Transverse colon (tissue), 3 donors: ENCODE measurements around the gene BCKDK.
"Not testable (repeated sequence)": the region's sequence is repeated elsewhere in the genome, so short reads cannot be mapped to it uniquely, and the experiment has no call there.

Source experiments
- EP300 ChIP-seq: sonication (generic); formaldehyde crosslinking; IDR thresholded peaks from one replicate; pipeline ENCODE4 v1.6.1; 2017; ENCODE audit warnings: antibody characterized with exemption, low read depth
- POLR2A ChIP-seq: fragments of 450-650 bp; IDR thresholded peaks from one replicate; pipeline ENCODE4 v1.6.1; 2016; ENCODE audit warnings: antibody characterized with exemption, mild to moderate bottlenecking, moderate library complexity
- TF ChIP-seq, protein P1 (sequence below), 5 experiments: fragments of 200-600 bp in 3 of 5; fragments of 450-650 bp in 2 of 5; sonication (generic) in 3 of 5; IDR thresholded peaks; 1 replicate in 2 of 5; 2 replicates in 3 of 5; pipeline ENCODE4 v1.5.1; 2016 to 2017; ENCODE audit warnings: antibody characterized with exemption in 5 of 5, inconsistent platforms in 3 of 5, mild to moderate bottlenecking in 2 of 5, moderate library complexity in 1 of 5

DNA sequence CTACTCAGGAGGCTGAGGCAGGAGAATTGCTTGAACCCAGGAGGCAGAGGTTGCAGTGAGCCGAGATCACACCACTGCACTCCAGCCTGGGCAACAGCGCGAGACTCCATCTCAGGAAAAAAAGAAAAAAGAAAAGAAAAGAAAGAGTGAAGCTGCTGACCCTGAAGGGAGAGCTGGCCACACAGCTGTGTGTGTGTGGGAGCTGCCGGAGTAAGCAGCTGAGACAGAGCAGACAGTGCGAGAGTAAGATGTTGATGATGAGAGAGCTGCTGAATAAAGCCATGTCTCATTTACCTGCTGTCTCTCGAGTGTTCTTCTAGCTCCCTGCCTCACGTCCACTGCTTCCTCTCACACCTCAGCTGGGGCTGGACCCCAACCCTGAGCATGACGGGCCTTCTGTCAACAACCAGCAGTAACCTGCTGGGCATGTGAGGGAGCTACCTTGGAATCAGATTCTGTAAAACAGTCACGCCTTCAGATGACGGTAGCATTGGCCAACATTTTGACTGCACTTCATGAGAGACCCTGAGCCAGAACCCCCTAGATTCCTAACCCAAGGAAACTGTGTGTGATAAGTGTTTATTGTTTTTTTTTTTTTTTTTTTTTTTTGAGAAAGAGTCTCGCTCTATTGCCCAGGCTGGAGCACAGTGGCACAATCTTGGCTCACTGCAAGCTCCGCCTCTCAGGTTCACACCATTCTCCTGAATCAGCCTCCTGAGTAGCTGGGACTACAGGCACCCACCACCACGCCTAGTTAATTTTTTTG is 7.1 kb upstream of the BCKDK start:
- TF ChIP-seq, protein P1, sequence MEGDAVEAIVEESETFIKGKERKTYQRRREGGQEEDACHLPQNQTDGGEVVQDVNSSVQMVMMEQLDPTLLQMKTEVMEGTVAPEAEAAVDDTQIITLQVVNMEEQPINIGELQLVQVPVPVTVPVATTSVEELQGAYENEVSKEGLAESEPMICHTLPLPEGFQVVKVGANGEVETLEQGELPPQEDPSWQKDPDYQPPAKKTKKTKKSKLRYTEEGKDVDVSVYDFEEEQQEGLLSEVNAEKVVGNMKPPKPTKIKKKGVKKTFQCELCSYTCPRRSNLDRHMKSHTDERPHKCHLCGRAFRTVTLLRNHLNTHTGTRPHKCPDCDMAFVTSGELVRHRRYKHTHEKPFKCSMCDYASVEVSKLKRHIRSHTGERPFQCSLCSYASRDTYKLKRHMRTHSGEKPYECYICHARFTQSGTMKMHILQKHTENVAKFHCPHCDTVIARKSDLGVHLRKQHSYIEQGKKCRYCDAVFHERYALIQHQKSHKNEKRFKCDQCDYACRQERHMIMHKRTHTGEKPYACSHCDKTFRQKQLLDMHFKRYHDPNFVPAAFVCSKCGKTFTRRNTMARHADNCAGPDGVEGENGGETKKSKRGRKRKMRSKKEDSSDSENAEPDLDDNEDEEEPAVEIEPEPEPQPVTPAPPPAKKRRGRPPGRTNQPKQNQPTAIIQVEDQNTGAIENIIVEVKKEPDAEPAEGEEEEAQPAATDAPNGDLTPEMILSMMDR (IDR thresholded peaks at IDR 0.05), result not testable (repeated sequence)
- TF ChIP-seq POLR2A, EP300: not testable (repeated sequence)
